Liver (tissue), 9 donors: ENCODE data around the gene ELL. TPM values are rescaled to one million over a fixed set of nuclear protein-coding genes. Genes with fewer than 3 reads are reported as not detected.

Experiments
- DNase-seq: peaks from one replicate; pipeline ENCODE4 v3.0.0-alpha.2; 2017; ENCODE audit warnings: low spot score
- H3K27ac ChIP-seq, 2 donors: one replicate each; pipeline ENCODE4 v1.7.0; 2013; ENCODE audit warnings: inconsistent platforms in 2 of 2, low read length in 2 of 2, control low read depth in 1 of 2, low read depth in 1 of 2, mild to moderate bottlenecking in 1 of 2
- H3K27me3 ChIP-seq, 4 donors: one replicate each; pipeline versions ENCODE4 v1.6.1 to v1.7.0; 2013; ENCODE audit warnings: low read length in 3 of 4, inconsistent platforms in 1 of 4, mild to moderate bottlenecking in 1 of 4, moderate library complexity in 1 of 4; ENCODE audit not compliant: control insufficient read depth in 4 of 4, insufficient read depth in 4 of 4
- H3K36me3 ChIP-seq, 4 donors: one replicate each; pipeline versions ENCODE4 v1.6.1 to v1.7.0; 2013; ENCODE audit warnings: low read length in 3 of 4, mild to moderate bottlenecking in 3 of 4, low read depth in 1 of 4, moderate library complexity in 1 of 4; ENCODE audit not compliant: control insufficient read depth in 4 of 4, insufficient read depth in 3 of 4
- H3K4me1 ChIP-seq, 4 donors: one replicate each; pipeline versions ENCODE4 v1.6.1 to v1.7.0; 2013; ENCODE audit warnings: low read length in 3 of 4, mild to moderate bottlenecking in 3 of 4, moderate library complexity in 1 of 4; ENCODE audit not compliant: control insufficient read depth in 4 of 4, insufficient read depth in 4 of 4
- H3K4me3 ChIP-seq, 3 donors: one replicate each; pipeline versions ENCODE4 v1.6.1 to v1.7.0; 2013; ENCODE audit warnings: low read length in 3 of 3, control low read depth in 1 of 3, low read depth in 1 of 3, mild to moderate bottlenecking in 1 of 3
- H3K9ac ChIP-seq, 2 donors: one replicate each; pipeline ENCODE4 v1.7.0; 2013; ENCODE audit warnings: low read length in 2 of 2, mild to moderate bottlenecking in 2 of 2, moderate library complexity in 2 of 2, control low read depth in 1 of 2, low read depth in 1 of 2
- H3K9me3 ChIP-seq, 4 donors: one replicate each; pipeline versions ENCODE4 v1.6.1 to v1.7.0; 2013; ENCODE audit warnings: low read length in 3 of 4; ENCODE audit not compliant: control insufficient read depth in 4 of 4
- ATF3 ChIP-seq: IDR thresholded peaks from 2 replicates; pipeline ENCODE4 v1.6.1; 2016; ENCODE audit warnings: antibody characterized with exemption
- EGR1 ChIP-seq, 2 donors: IDR thresholded peaks; 2 replicates each; pipeline ENCODE4 v1.6.1; 2016 to 2018; ENCODE audit warnings: antibody characterized with exemption in 2 of 2, low read depth in 2 of 2
- FOXA2 ChIP-seq: IDR thresholded peaks from 2 replicates; pipeline ENCODE4 v1.6.1; 2016; ENCODE audit warnings: antibody characterized with exemption
- HNF4A ChIP-seq, 2 donors: conservative IDR thresholded peaks; 2 replicates each; pipeline ENCODE4 v1.6.1; 2016; ENCODE audit warnings: antibody characterized with exemption in 2 of 2, mild to moderate bottlenecking in 2 of 2
- MAX ChIP-seq: IDR thresholded peaks from 2 replicates; pipeline ENCODE4 v1.6.1; 2016; ENCODE audit warnings: antibody characterized with exemption
- RAD21 ChIP-seq, 2 donors: IDR thresholded peaks; 2 replicates each; pipeline ENCODE4 v1.6.1; 2016; ENCODE audit warnings: antibody characterized with exemption in 2 of 2, mild to moderate bottlenecking in 2 of 2
- REST ChIP-seq: IDR thresholded peaks from 2 replicates; pipeline ENCODE4 v1.6.1; 2016; ENCODE audit warnings: antibody characterized with exemption, mild to moderate bottlenecking
- YY1 ChIP-seq: IDR thresholded peaks from 2 replicates; pipeline ENCODE4 v1.6.1; 2016; ENCODE audit warnings: antibody characterized with exemption, mild to moderate bottlenecking
- ZBTB33 ChIP-seq: IDR thresholded peaks from 2 replicates; pipeline ENCODE4 v1.6.1; 2016; ENCODE audit warnings: antibody characterized with exemption
- WGBS: extraction: QIAGEN DNeasy Blood & Tissue Kit; methylation state at CpG from one replicate; pipeline ENCODE4 v1.1.7; 2013; 5-methylcytosine and 5-hydroxymethylcytosine counted together
- polyA plus RNA-seq, 2 donors: library from polyadenylated mRNA; stranded (reverse) in 1 of 2; unstranded in 1 of 2; fragments of 200-250 nt in 1 of 2; fragments of >200 nt in 1 of 2; fragmentation: Nextera tagmentation in 1 of 2; extraction: Ambion mirVana in 1 of 2; gene quantifications; one replicate each; pipeline versions ENCODE4 v1.2.1 to v1.2.3, GENCODE V29; 2013 to 2015
- total RNA-seq, 2 donors: library from RNA; depleted of rRNA; stranded (reverse); fragments of >200 nt; gene quantifications; one replicate each; pipeline ENCODE4 v1.2.3, GENCODE V29; 2014
- donor health status: healthy.
- donor health status: healthy.
- donor health status: healthy.
- donor health status: healthy.
- donor health status: healthy.

ELL gene
- total and polyA plus RNA-seq, 4 donors: 4.5 to 10.5 (median 6.6) TPM

GRCh38 chr19:18456974-18457373, 64.9 kb downstream of the ELL start:
- DNase-seq: no peak
- Histone ChIP-seq H3K4me1 (peaks cover 4 to 12% (median 6%) of the 10 kb centered on the region in 4 donors), H3K27me3 (no peaks in the 10 kb centered on the region), H3K36me3 (peaks cover 9 to 47% (median 13%) of the 10 kb centered on the region in 4 donors), H3K4me3 (no peak overlapping the region), H3K9ac (no peak overlapping the region), H3K27ac (no peak overlapping the region), H3K9me3 (no peaks in the 10 kb centered on the region)
- 85% methylated on average over 9 of the region's 9 CpGs for WGBS
- no peak for TF ChIP-seq YY1

GRCh38 chr19:18456279-18456678, 65.6 kb downstream of the ELL start:
- TF ChIP-seq ZBTB33: no peak
- TF ChIP-seq RAD21 (IDR thresholded peaks at IDR 0.05): no peak
- TF ChIP-seq HNF4A (conservative IDR thresholded peaks at IDR 0.05): no peak
- no peak for TF ChIP-seq ATF3
- no peak for TF ChIP-seq FOXA2
- no peak for TF ChIP-seq YY1
- no peak for TF ChIP-seq MAX
- WGBS: 92% methylated on average over 4 of the region's 4 CpGs
- Histone ChIP-seq H3K9me3 (no peaks in the 10 kb centered on the region), H3K4me3 (no peak overlapping the region), H3K27me3 (no peaks in the 10 kb centered on the region), H3K4me1 (peaks cover 4 to 12% (median 6%) of the 10 kb centered on the region in 4 donors), H3K9ac (no peak overlapping the region), H3K36me3 (peaks cover 7 to 44% (median 12%) of the 10 kb centered on the region in 4 donors), H3K27ac (no peak overlapping the region)
- no peak for DNase-seq

- H3K36me3 ChIP-seq: peaks cover 9 to 48% (median 17%) of the 10 kb centered on the region in 4 donors
- H3K4me3 ChIP-seq: no peak overlapping the region
- no peak overlapping the region for H3K27ac ChIP-seq
- no peaks in the 10 kb centered on the region for H3K9me3 ChIP-seq
- WGBS: 79% methylated on average over 10 of the region's 10 CpGs
- peaks cover 0 to 3% (median 1%) of the 10 kb centered on the region in 4 donors for H3K4me1 ChIP-seq
- H3K9ac ChIP-seq: no peak overlapping the region
- TF ChIP-seq MAX: no peak
- no peak for TF ChIP-seq REST
- no peak for TF ChIP-seq ZBTB33
- no peak for TF ChIP-seq ATF3
- TF ChIP-seq EGR1 (IDR thresholded peaks at IDR 0.05; ENCODE audit: low read depth in 2 of 2): no peak
- no peak for TF ChIP-seq HNF4A (conservative IDR thresholded peaks at IDR 0.05)
- TF ChIP-seq FOXA2: no peak
- no peak for DNase-seq
- no peaks in the 10 kb centered on the region for H3K27me3 ChIP-seq
Observed at GRCh38 chr19:18453269-18454024, 68.4 kb downstream of the ELL start.
